WTC11 (cell line): ENCODE results near the gene SLC13A3. TPM values are rescaled to one million over a fixed set of nuclear protein-coding genes. Genes with fewer than 3 reads are reported as not detected.

Experiments used
- ATAC-seq: fragments of 200-7000 bp; cut with Tn5 transposase; 2 replicates; pipeline ENCODE4 v1.10.0; 2021; ENCODE audit warnings: mild to moderate bottlenecking, moderate library complexity
- CTCF ChIA-PET: fragments of 300-600 bp; sonication (Branson Sonifier 250); formaldehyde crosslinking; loops from one replicate; lab custom pipeline; 2021; ENCODE audit warnings: antibody characterized with exemption; lab: Charles Lee
- POLR2A ChIA-PET: fragments of 350-600 bp; sonication (Branson Sonifier 250); formaldehyde crosslinking; loops from one replicate; lab custom pipeline; 2021; ENCODE audit warnings: antibody characterized with exemption; lab: Charles Lee
- DNase-seq: peaks from one replicate; pipeline ENCODE4 v3.0.0; 2021; ENCODE audit warnings: low spot score
- H3K27ac Mint-ChIP-seq: 2 replicates; pipeline ENCODE4 v1.8.0; 2021; ENCODE audit warnings: mixed read lengths
- H3K27me3 Mint-ChIP-seq: 2 replicates; pipeline ENCODE4 v1.8.0; 2021; ENCODE audit warnings: low read depth, mild to moderate bottlenecking, moderate library complexity, mixed read lengths
- H3K36me3 Mint-ChIP-seq: 2 replicates; pipeline ENCODE4 v1.8.0; 2021; ENCODE audit warnings: mixed read lengths
- H3K4me1 Mint-ChIP-seq: 2 replicates; pipeline ENCODE4 v1.8.0; 2022; ENCODE audit warnings: mixed read lengths
- H3K4me3 Mint-ChIP-seq: 2 replicates; pipeline ENCODE4 v1.8.0; 2021; ENCODE audit warnings: mild to moderate bottlenecking, moderate library complexity, mixed read lengths
- H3K9me3 Mint-ChIP-seq: 2 replicates; pipeline ENCODE4 v1.8.0; 2021; ENCODE audit warnings: mixed read lengths
- FOXK1 ChIP-seq: sonication (generic); formaldehyde crosslinking; IDR thresholded peaks from 2 replicates; pipeline ENCODE4 v1.8.0; 2022; ENCODE audit warnings: mild to moderate bottlenecking, moderate library complexity, missing genetic modification reagents
- GABPB1 ChIP-seq: sonication (generic); formaldehyde crosslinking; IDR thresholded peaks from 2 replicates; pipeline ENCODE4 v1.8.1; 2023; ENCODE audit warnings: mild to moderate bottlenecking, missing genetic modification reagents
- GRHL2 ChIP-seq: fragments of 250-450 bp; sonication (Bioruptor Pico); IDR thresholded peaks from 2 replicates; pipeline ENCODE4 v1.8.0; 2022; ENCODE audit warnings: mild to moderate bottlenecking, moderate library complexity; ENCODE audit not compliant: insufficient replicate concordance, severe bottlenecking
- GTF2I ChIP-seq: fragments of 250-450 bp; sonication (Bioruptor Pico); conservative IDR thresholded peaks from 2 replicates; pipeline ENCODE4 v1.4.0; 2021; ENCODE audit warnings: mild to moderate bottlenecking
- HMGA2 ChIP-seq: fragments of 250-450 bp; sonication (Bioruptor Pico); IDR thresholded peaks from 2 replicates; pipeline ENCODE4 v1.4.0; 2021; ENCODE audit warnings: mild to moderate bottlenecking, moderate library complexity
- JAZF1 ChIP-seq: fragments of 250-450 bp; sonication (Bioruptor Pico); IDR thresholded peaks from 2 replicates; pipeline ENCODE4 v1.9.0; 2021; ENCODE audit warnings: moderate library complexity, mild to moderate bottlenecking, inconsistent platforms
- NFE2L1 ChIP-seq: sonication (generic); formaldehyde crosslinking; IDR thresholded peaks from 2 replicates; pipeline ENCODE4 v1.8.1; 2023; ENCODE audit warnings: missing genetic modification reagents
- RORB ChIP-seq: fragments of 250-450 bp; sonication (Bioruptor Pico); IDR thresholded peaks from 2 replicates; pipeline ENCODE4 v1.9.0; 2021; ENCODE audit warnings: mild to moderate bottlenecking
- SOX15 ChIP-seq: fragments of 250-450 bp; sonication (Bioruptor Pico); IDR thresholded peaks from 2 replicates; pipeline ENCODE4 v1.9.0; 2021; ENCODE audit warnings: mild to moderate bottlenecking
- TCF7 ChIP-seq: sonication (generic); formaldehyde crosslinking; IDR thresholded peaks from 2 replicates; pipeline ENCODE4 v1.8.0; 2022; ENCODE audit warnings: mild to moderate bottlenecking, low read depth, missing genetic modification reagents, moderate library complexity
- TEAD4 ChIP-seq: sonication (generic); formaldehyde crosslinking; IDR thresholded peaks from 2 replicates; pipeline ENCODE4 v1.8.0; 2022; ENCODE audit warnings: mild to moderate bottlenecking, missing genetic modification reagents
- TP53 ChIP-seq: sonication (generic); formaldehyde crosslinking; IDR thresholded peaks from 2 replicates; pipeline ENCODE4 v1.8.1; 2023; ENCODE audit warnings: mild to moderate bottlenecking, missing genetic modification reagents
- ZNF121 ChIP-seq: sonication (generic); formaldehyde crosslinking; IDR thresholded peaks from 2 replicates; pipeline ENCODE4 v1.8.0; 2023; ENCODE audit warnings: missing genetic modification reagents
- ZNF138 ChIP-seq: sonication (generic); formaldehyde crosslinking; conservative IDR thresholded peaks from 2 replicates; pipeline ENCODE4 v1.8.1; 2022; ENCODE audit warnings: mild to moderate bottlenecking, moderate library complexity, missing genetic modification reagents
- ZNF263 ChIP-seq: sonication (generic); formaldehyde crosslinking; IDR thresholded peaks from 2 replicates; pipeline ENCODE4 v1.8.1; 2022; ENCODE audit warnings: low read depth, mild to moderate bottlenecking, moderate library complexity, missing genetic modification reagents
- ZNF423 ChIP-seq: fragments of 250-450 bp; sonication (Bioruptor Pico); IDR thresholded peaks from 2 replicates; pipeline ENCODE4 v2.1.2; 2022; ENCODE audit warnings: mild to moderate bottlenecking, moderate library complexity
- total RNA-seq: library from RNA; stranded (reverse); gene quantifications from 3 replicates; pipeline ENCODE4 v1.2.3, GENCODE V29; 2021

SLC13A3 gene
- total RNA-seq, 1 experiment from 2014 or later = 10.6 TPM

DNA sequence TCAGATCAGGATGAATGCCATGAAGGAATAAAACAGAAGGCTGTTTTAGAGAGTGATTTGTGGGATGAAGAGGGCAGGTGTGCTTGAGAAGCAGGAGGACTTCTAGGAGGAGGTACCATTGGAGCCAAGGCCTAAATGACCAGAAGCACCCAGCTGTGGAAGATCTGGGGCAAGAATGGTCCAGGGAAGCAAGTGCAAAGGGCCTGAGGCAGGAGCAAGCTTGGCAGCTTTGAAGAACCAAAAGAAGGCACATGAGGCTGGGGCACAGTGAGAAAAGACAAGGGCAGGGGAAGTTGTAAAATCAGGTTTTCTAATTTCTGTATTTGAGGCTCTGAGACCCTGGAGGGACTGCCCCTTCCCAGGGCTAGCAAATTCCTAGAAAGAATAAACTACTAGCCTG, 9.8 kb downstream of the SLC13A3 start:
- Mint-ChIP-seq H3K4me3 (no peak overlapping the region), H3K27ac (no peak overlapping the region), H3K27me3 (no peaks in the 10 kb centered on the region; the same call in 1 of the 2 replicates), H3K9me3 (no peaks in the 10 kb centered on the region), H3K4me1 (peaks cover 11% of the 10 kb centered on the region), H3K36me3 (no peaks in the 10 kb centered on the region)
- DNase-seq (no peak), ATAC-seq (no peak)
- POLR2A ChIA-PET = no interaction called here
- TF ChIP-seq GTF2I = 0 out of 2 replicates have a peak, but pooled peaks have one; percentile 40
- no peak for TF ChIP-seq NFE2L1 (CRISPR knock-in tag)
- TF ChIP-seq JAZF1 (CRISPR knock-in tag) = no peak
- TF ChIP-seq TCF7 (CRISPR knock-in tag) = no peak
- TF ChIP-seq, all 79 proteins: peak for 1
- CTCF ChIA-PET = no interaction called here

DNA sequence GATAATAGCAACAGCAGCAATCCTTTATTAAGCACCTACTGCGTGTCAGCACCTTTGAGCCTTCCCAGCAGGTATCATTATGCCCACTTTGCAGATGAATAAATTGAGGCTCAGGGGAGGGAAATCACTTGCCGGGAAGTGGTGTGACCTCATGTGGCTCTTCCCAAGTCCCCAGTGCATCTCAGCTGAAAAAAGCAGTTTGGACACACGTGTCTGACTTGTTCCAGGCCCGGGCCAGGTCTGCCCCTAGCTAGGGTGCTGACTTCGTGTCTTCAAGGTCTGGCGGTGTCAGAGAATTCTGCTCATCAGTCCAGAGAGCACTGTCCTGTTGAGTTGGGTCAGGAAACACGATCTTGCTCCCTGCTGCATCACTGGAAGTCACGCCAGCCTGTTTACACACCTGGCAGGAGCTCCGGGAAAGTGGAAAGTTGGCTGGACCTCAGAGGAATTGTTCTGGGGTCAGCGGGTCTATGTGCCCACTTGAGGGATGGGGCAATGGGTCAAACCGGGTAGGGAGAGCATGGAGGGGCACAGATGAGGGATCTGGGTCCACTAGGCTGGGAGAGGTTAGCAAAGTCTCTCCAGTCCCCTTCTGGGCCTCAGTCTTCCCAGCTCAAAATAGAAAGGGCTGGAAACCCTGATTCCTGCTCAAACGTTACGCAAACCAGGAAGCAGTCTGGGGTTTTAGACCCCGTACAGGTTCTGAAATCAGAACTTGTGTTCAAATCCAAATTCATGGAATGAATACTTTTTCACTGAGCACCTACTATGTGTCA, 10.5 kb downstream of the SLC13A3 start:
- Mint-ChIP-seq H3K9me3 (no peaks in the 10 kb centered on the region), H3K4me1 (peaks cover 11% of the 10 kb centered on the region), H3K4me3 (no peak overlapping the region), H3K27me3 (no peaks in the 10 kb centered on the region; the same call in 1 of the 2 replicates), H3K36me3 (no peaks in the 10 kb centered on the region), H3K27ac (no peak overlapping the region)
- POLR2A ChIA-PET = no interaction called here
- DNase-seq (no peak), ATAC-seq (no peak)
- CTCF ChIA-PET = interaction anchor here (0.6 to 2.3 kb wide), 4 partner anchors 9 to 334 kb away, joined by 3 to 7 read pairs (median 3); no protein-coding TSS in a partner anchor
- TF ChIP-seq ZNF121 (CRISPR knock-in tag) (no peak), TP53 (CRISPR knock-in tag) (no peak), ZNF263 (CRISPR knock-in tag) (no peak), GTF2I (peak; percentile 64; the same call in 1 of the 2 replicates), ZNF423 (CRISPR knock-in tag) (0 out of 2 replicates have a peak, but pooled peaks have one; percentile 16), HMGA2 (CRISPR knock-in tag) (no peak), GABPB1 (CRISPR knock-in tag) (peak; percentile 68), SOX15 (no peak)

DNA sequence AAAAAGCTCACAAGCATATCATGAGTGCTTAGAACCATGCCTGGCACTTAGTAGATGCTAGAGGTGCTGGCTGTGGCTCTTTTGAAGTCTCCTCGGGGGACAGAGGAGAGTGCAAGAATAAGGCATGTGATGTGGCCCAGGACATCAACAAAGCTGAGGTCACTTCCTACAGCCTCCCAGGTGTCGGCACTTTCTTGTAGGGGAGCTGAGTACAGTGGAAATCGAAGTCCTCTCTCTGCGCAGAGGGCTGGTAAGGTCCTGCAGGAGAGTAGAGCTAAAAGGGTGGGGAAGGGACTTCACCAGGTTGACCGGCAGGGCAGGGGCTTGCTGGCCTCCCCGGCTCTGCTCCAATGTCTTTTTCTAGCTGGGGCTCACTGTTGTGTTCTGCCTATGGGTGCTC, 11.2 kb downstream of the SLC13A3 start:
- ChIA-PET POLR2A (no interaction called here), CTCF (interaction anchor here (0.6 to 2.3 kb wide), 4 partner anchors 9 to 333 kb away, joined by 3 to 7 read pairs (median 3); no protein-coding TSS in a partner anchor)
- DNase-seq = no peak
- H3K27me3 Mint-ChIP-seq = no peaks in the 10 kb centered on the region; the same call in 1 of the 2 replicates
- H3K27ac Mint-ChIP-seq = no peak overlapping the region
- H3K4me1 Mint-ChIP-seq = peaks cover 11% of the 10 kb centered on the region
- TF ChIP-seq RORB (CRISPR knock-in tag) (no peak), ZNF138 (no peak), FOXK1 (CRISPR knock-in tag) (no peak)
- H3K36me3 Mint-ChIP-seq = no peaks in the 10 kb centered on the region
- ATAC-seq = no peak
- no peak overlapping the region for H3K4me3 Mint-ChIP-seq
- no peaks in the 10 kb centered on the region for H3K9me3 Mint-ChIP-seq

DNA sequence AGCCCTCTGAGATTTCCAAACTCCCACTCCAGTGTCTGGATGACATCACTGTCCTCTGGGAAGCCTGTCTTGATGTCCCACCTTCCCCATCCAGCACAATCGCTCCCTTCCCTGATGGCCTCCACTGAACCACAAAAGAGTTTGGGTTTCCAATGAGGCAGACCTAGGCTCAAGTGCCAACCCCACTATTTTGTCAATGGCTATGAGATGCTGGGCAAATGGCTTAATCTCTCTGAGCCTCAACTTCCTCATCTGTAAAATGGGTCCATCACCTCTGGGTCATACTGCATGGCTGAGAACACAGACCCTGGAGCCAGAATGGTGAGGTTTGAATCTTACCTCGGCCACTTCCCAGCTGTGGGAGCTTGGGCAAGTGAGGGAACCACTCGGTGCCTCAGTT, 11.7 kb downstream of the SLC13A3 start:
- no peaks in the 10 kb centered on the region for H3K9me3 Mint-ChIP-seq
- DNase-seq = no peak
- ChIA-PET CTCF (interaction anchor here (0.7 to 2.3 kb wide), 2 partner anchors 10 to 333 kb away, joined by 3 to 7 read pairs; no protein-coding TSS in a partner anchor), POLR2A (no interaction called here)
- no peak overlapping the region for H3K4me3 Mint-ChIP-seq
- no peak overlapping the region for H3K27ac Mint-ChIP-seq
- peaks cover 11% of the 10 kb centered on the region for H3K4me1 Mint-ChIP-seq
- no peak for TF ChIP-seq TEAD4
- peak; percentile 47; the same call in 1 of the 2 replicates for TF ChIP-seq GTF2I
- no peak for ATAC-seq
- no peaks in the 10 kb centered on the region for H3K36me3 Mint-ChIP-seq
- H3K27me3 Mint-ChIP-seq = no peaks in the 10 kb centered on the region; the same call in 1 of the 2 replicates

DNA sequence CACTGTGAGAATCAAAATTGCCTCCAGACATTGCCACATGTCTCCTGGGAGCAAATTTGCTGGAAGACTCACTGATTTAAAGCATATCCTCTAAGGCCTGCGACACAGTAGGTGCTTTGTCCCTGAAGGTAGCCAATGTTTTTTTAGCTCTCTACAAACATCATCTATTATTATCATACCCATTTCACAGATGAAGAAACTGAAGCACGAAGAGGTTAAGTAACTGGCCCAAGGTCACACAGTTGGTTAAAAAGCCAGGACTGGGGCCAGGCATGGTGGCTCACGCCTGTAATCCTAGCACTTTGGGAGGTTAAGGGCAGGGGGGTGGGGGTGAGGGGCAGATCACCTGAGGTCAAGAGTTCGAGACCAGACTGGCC, 12.4 kb downstream of the SLC13A3 start:
- no peaks in the 10 kb centered on the region; the same call in 1 of the 2 replicates for H3K27me3 Mint-ChIP-seq
- no peak for TF ChIP-seq GRHL2 (CRISPR knock-in tag)
- H3K36me3 Mint-ChIP-seq = no peaks in the 10 kb centered on the region
- H3K27ac Mint-ChIP-seq = no peak overlapping the region
- no peaks in the 10 kb centered on the region for H3K9me3 Mint-ChIP-seq
- no peak for DNase-seq
- ChIA-PET POLR2A (no interaction called here), CTCF (interaction anchor here (0.5 to 2.3 kb wide), 2 partner anchors 11 to 82 kb away, joined by 4 to 7 read pairs; no protein-coding TSS in a partner anchor)
- H3K4me1 Mint-ChIP-seq = peaks cover 11% of the 10 kb centered on the region
- ATAC-seq = no peak
- H3K4me3 Mint-ChIP-seq = no peak overlapping the region
